T-helper 17 cell (primary cell): ENCODE measurements around the gene PAQR7. TPM values are rescaled to one million over a fixed set of nuclear protein-coding genes. Genes with fewer than 3 reads are reported as not detected.

Experiments used
- ATAC-seq: fragments of 150-1000 bp; cut with Tn5 transposase; 2 replicates; pipeline ENCODE4 v1.10.0; 2021; ENCODE audit warnings: mild to moderate bottlenecking, moderate library complexity
- DNase-seq, 3 donors: peaks; one replicate each; pipeline versions ENCODE4 v3.0.0 to v3.0.0-alpha.2; 2020 to 2021
- H3K9me3 ChIP-seq: one replicate; pipeline ENCODE4 v1.7.0; 2013; ENCODE audit warnings: low read length, mild to moderate bottlenecking; ENCODE audit not compliant: control insufficient read depth, poor library complexity, severe bottlenecking
- H3K27ac Mint-ChIP-seq: one replicate; pipeline ENCODE4 v1.8.0; 2022; ENCODE audit warnings: mild to moderate bottlenecking, moderate library complexity, mixed read lengths
- H3K27me3 Mint-ChIP-seq: one replicate; pipeline ENCODE4 v1.8.0; 2022; ENCODE audit warnings: mixed read lengths
- H3K36me3 Mint-ChIP-seq: one replicate; pipeline ENCODE4 v1.8.0; 2022; ENCODE audit warnings: low read depth, mixed read lengths
- H3K4me1 Mint-ChIP-seq: one replicate; pipeline ENCODE4 v1.8.0; 2022; ENCODE audit warnings: mild to moderate bottlenecking, mixed read lengths
- H3K4me3 Mint-ChIP-seq: one replicate; pipeline ENCODE4 v1.8.0; 2022; ENCODE audit warnings: mild to moderate bottlenecking, moderate library complexity, mixed read lengths
- total RNA-seq, 4 donors: library from RNA in 2 of 4; stranded (reverse) in 2 of 4; gene quantifications; one replicate each; pipeline ENCODE4 v1.2.3 and lab custom pipeline; 2022 to 2026

The PAQR7 gene
- total RNA-seq, 2 donors from 2014 or later: 1.4 to 2.6 TPM

- peak; percentile 39 for ATAC-seq
Observed at GRCh38 chr1:25875856-25876692, 566 bp upstream of the PAQR7 start.

GRCh38 chr1:25874635-25875153 lies 814 bp downstream of the PAQR7 start:
- Mint-ChIP-seq H3K27ac (no peak overlapping the region), H3K27me3 (no peaks in the 10 kb centered on the region), H3K4me1 (peaks cover 13% of the 10 kb centered on the region), H3K36me3 (no peaks in the 10 kb centered on the region), H3K4me3 (peak overlapping the region; percentile 87)
- DNase-seq (no peak), ATAC-seq (peak; percentile 6)
- no peaks in the 10 kb centered on the region for H3K9me3 ChIP-seq

More at GRCh38 chr1:25875856-25876692, 566 bp upstream of the PAQR7 start:
- Mint-ChIP-seq H3K36me3 (no peaks in the 10 kb centered on the region), H3K27ac (peak overlapping the region; percentile 19), H3K27me3 (no peaks in the 10 kb centered on the region), H3K4me3 (peak overlapping the region; percentile 87), H3K4me1 (peaks cover 13% of the 10 kb centered on the region)
- no peak for DNase-seq
- H3K9me3 ChIP-seq: no peaks in the 10 kb centered on the region

GRCh38 chr1:25874209-25874608 lies 1.3 kb downstream of the PAQR7 start:
- Mint-ChIP-seq H3K4me3 (no peak overlapping the region), H3K27me3 (no peaks in the 10 kb centered on the region)

GRCh38 chr1:25873120-25873519 lies 2.4 kb downstream of the PAQR7 start:
- no peak for DNase-seq
- H3K4me3 Mint-ChIP-seq: no peak overlapping the region
- H3K4me1 Mint-ChIP-seq: peaks cover 13% of the 10 kb centered on the region
- H3K27ac Mint-ChIP-seq: no peak overlapping the region
- H3K27me3 Mint-ChIP-seq: no peaks in the 10 kb centered on the region
- no peaks in the 10 kb centered on the region for H3K9me3 ChIP-seq
- no peak for ATAC-seq
- no peaks in the 10 kb centered on the region for H3K36me3 Mint-ChIP-seq

More at GRCh38 chr1:25874209-25874608, 1.3 kb downstream of the PAQR7 start:
- ATAC-seq: no peak
- Mint-ChIP-seq H3K36me3 (no peaks in the 10 kb centered on the region), H3K27ac (no peak overlapping the region), H3K4me1 (peaks cover 13% of the 10 kb centered on the region)
- no peak for DNase-seq
- no peaks in the 10 kb centered on the region for H3K9me3 ChIP-seq

GRCh38 chr1:25872713-25873112 lies 2.8 kb downstream of the PAQR7 start:
- H3K36me3 Mint-ChIP-seq: no peaks in the 10 kb centered on the region
- DNase-seq (no peak), ATAC-seq (no peak)
- H3K9me3 ChIP-seq: no peaks in the 10 kb centered on the region
- H3K4me1 Mint-ChIP-seq: peaks cover 13% of the 10 kb centered on the region
- no peak overlapping the region for H3K4me3 Mint-ChIP-seq
- H3K27ac Mint-ChIP-seq: no peak overlapping the region
- H3K27me3 Mint-ChIP-seq: no peaks in the 10 kb centered on the region

- Mint-ChIP-seq H3K4me3 (no peak overlapping the region), H3K36me3 (no peaks in the 10 kb centered on the region), H3K27me3 (no peaks in the 10 kb centered on the region), H3K4me1 (peaks cover 13% of the 10 kb centered on the region), H3K27ac (no peak overlapping the region)
- ATAC-seq: no peak
- no peak for DNase-seq
- H3K9me3 ChIP-seq: no peaks in the 10 kb centered on the region
Observed at GRCh38 chr1:25871704-25872494, 3.6 kb downstream of the PAQR7 start.

GRCh38 chr1:25871086-25871703 lies 4.3 kb downstream of the PAQR7 start:
- H3K4me3 Mint-ChIP-seq: no peak overlapping the region
- no peaks in the 10 kb centered on the region for H3K27me3 Mint-ChIP-seq
- no peaks in the 10 kb centered on the region for H3K36me3 Mint-ChIP-seq
- H3K4me1 Mint-ChIP-seq: peaks cover 10% of the 10 kb centered on the region
- DNase-seq: no peak
- no peak overlapping the region for H3K27ac Mint-ChIP-seq
- ATAC-seq: no peak
- H3K9me3 ChIP-seq: no peaks in the 10 kb centered on the region

- H3K27ac Mint-ChIP-seq: no peak overlapping the region
Observed at GRCh38 chr1:25870614-25871013, 4.9 kb downstream of the PAQR7 start.

GRCh38 chr1:25869909-25870606 lies 5.5 kb downstream of the PAQR7 start:
- DNase-seq: no peak
- H3K36me3 Mint-ChIP-seq: no peaks in the 10 kb centered on the region
- H3K27me3 Mint-ChIP-seq: no peaks in the 10 kb centered on the region
- H3K27ac Mint-ChIP-seq: no peak overlapping the region
- no peak overlapping the region for H3K4me3 Mint-ChIP-seq
- H3K9me3 ChIP-seq: no peaks in the 10 kb centered on the region
- peaks cover 7% of the 10 kb centered on the region for H3K4me1 Mint-ChIP-seq
- no peak for ATAC-seq

More at GRCh38 chr1:25870614-25871013, 4.9 kb downstream of the PAQR7 start:
- ATAC-seq (no peak), DNase-seq (no peak)
- H3K9me3 ChIP-seq: no peaks in the 10 kb centered on the region
- H3K4me3 Mint-ChIP-seq: no peak overlapping the region
- H3K4me1 Mint-ChIP-seq: peaks cover 8% of the 10 kb centered on the region
- no peaks in the 10 kb centered on the region for H3K27me3 Mint-ChIP-seq
- H3K36me3 Mint-ChIP-seq: no peaks in the 10 kb centered on the region

- H3K4me3 Mint-ChIP-seq: no peak overlapping the region
- peak overlapping the region; percentile 83 for H3K27ac Mint-ChIP-seq
- no peak for ATAC-seq
- DNase-seq: no peak
- H3K36me3 Mint-ChIP-seq: no peaks in the 10 kb centered on the region
- H3K27me3 Mint-ChIP-seq: no peaks in the 10 kb centered on the region
- peaks cover 7% of the 10 kb centered on the region for H3K4me1 Mint-ChIP-seq
- no peaks in the 10 kb centered on the region for H3K9me3 ChIP-seq
Observed at GRCh38 chr1:25867210-25867991, 8.1 kb downstream of the PAQR7 start.

- DNase-seq (no peak), ATAC-seq (no peak)
- H3K36me3 Mint-ChIP-seq: no peaks in the 10 kb centered on the region
- H3K27ac Mint-ChIP-seq: no peak overlapping the region
- no peak overlapping the region for H3K4me3 Mint-ChIP-seq
- H3K4me1 Mint-ChIP-seq: peaks cover 8% of the 10 kb centered on the region
- no peaks in the 10 kb centered on the region for H3K9me3 ChIP-seq
- no peaks in the 10 kb centered on the region for H3K27me3 Mint-ChIP-seq
Observed at GRCh38 chr1:25866288-25866687, 9.2 kb downstream of the PAQR7 start.

- Mint-ChIP-seq H3K27ac (peak overlapping the region; percentile 12), H3K36me3 (no peaks in the 10 kb centered on the region), H3K4me3 (no peak overlapping the region), H3K27me3 (no peaks in the 10 kb centered on the region), H3K4me1 (peaks cover 11% of the 10 kb centered on the region)
- no peak for ATAC-seq
- DNase-seq: no peak
- H3K9me3 ChIP-seq: no peaks in the 10 kb centered on the region
Observed at GRCh38 chr1:25864434-25864833, 11.1 kb downstream of the PAQR7 start.
